ENCODE results near the gene ZBTB47. TPM values are rescaled to one million over a fixed set of nuclear protein-coding genes. Genes with fewer than 3 reads are reported as not detected.

ZBTB47 gene
- total and polyA plus RNA-seq, 10 of the 15 experiments (the other 5 are each of a cell fraction or from before 2014, with no cell fraction given), result 0.04 to 3.4 (median 1.0) TPM; not detected in 1

DNA sequence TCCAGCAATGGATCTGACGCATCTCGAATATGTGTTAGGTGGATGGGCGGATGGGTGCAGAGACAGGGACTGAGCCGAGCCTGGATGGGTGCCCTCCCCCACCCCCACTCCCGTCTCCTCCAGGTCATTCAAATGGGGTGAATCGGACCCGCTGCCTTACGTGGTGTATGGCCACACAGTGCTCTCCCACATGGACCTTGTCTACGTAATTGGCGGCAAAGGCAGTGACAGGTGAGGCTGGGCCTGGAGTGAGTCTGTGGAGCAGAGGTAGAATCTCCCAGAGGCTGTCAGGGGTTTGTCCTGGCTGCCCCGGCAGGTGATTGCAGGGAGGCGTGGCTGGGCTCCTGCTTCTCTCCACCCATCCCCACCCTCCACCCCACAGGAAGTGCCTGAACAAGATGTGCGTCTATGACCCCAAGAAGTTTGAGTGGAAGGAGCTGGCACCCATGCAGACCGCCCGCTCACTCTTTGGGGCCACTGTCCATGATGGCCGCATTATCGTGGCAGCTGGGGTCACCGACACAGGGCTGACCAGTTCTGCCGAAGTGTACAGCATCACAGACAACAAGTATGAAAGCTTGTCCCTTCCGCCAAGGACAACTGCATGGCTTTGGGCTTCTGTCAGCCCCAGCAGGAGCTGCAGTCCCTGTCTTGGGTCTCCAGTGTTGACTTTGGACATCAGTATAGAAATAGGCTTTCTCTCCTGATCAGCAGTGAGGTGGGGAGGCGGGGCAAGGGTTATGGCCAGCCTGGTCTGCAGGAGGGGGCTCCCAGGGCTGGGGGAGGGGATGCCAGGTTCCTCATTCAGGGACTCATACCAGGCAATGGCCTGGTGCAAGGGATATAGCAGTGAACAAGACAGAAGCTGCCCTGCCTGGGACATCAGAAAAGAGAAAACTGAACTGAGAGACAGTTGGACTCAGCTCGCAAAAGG, 35.3 kb downstream of the ZBTB47 start (continued):
- TF ChIP-seq ASH2L (IDR thresholded peaks at IDR 0.05; ENCODE audit: borderline replicate concordance, low read depth) (no peak), CHD4 (IDR thresholded peaks at IDR 0.05) (no peak)

DNA sequence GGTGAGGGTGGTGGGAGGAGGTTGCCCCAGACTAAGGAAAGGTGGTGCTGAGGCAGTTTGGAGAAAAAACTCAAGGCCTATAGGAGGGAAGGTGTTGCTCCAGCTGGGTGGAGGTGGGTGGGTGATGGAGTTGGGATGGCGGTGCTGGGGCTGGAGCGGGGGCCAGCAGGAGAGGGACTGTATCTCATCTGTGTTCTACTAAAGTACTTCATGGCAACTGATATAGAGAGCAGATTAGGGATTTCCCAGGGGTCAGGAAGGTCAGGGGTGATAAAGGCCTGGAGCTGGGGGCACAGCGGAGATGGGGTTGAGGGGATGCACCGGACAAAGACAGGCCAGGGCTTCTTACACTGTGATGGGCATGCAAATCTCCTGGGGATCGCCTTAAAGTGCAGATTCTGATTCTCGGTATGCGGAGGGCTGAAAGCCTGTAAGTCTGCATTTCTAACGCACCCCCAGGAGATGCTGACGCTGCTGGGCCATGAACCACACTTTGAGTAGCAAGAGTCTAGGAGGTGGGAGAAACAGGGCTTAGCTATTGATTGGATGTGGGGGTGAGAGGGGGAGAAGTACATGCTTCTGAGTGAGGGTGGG, 36.0 kb downstream of the ZBTB47 start:
- Histone ChIP-seq H3K4me2 (ENCODE audit: control insufficient read depth, insufficient read depth) (no peak overlapping the region), H3K79me2 (ENCODE audit: control insufficient read depth, insufficient read depth, low read length) (no peaks in the 10 kb centered on the region), H2AFZ (ENCODE audit: control insufficient read depth, low read depth, low read length) (no peak overlapping the region), H3K4me1 (ENCODE audit: control insufficient read depth, insufficient read depth, low read length) (no peaks in the 10 kb centered on the region), H3K27ac (ENCODE audit: control insufficient read depth, insufficient read depth) (no peak overlapping the region), H3K4me3 (no peak overlapping the region), H3K36me3 (ENCODE audit: control insufficient read depth in 2 of 2, insufficient read depth in 2 of 2, low read length in 1 of 2) (no peaks in the 10 kb centered on the region), H3K9me3 (replicated peaks; ENCODE audit: control insufficient read depth, insufficient read depth, low read length) (no peaks in the 10 kb centered on the region), H4K20me1 (ENCODE audit: control insufficient read depth, insufficient read depth) (no peaks in the 10 kb centered on the region), H3K9ac (ENCODE audit: control insufficient read depth, insufficient read depth, low read length) (no peak overlapping the region), H3K27me3 (replicated peaks in 1 of 2; ENCODE audit: control insufficient read depth in 2 of 2, insufficient read depth in 2 of 2, low read length in 1 of 2) (no peaks in the 10 kb centered on the region)
- CTCF ChIA-PET, result interaction anchor here (0.6 kb wide), 1 partner anchor 19 kb away, joined by 4 read pairs; no protein-coding TSS in a partner anchor
- WGBS (ENCODE audit: insufficient coverage, insufficient replicate concordance, low lambda C conversion rate, missing lambda C conversion rate), result 43% methylated on average over 9 of the region's 9 CpGs
- FAIRE-seq, result no peak
- POLR2A ChIA-PET, result no interaction called here
- no peak for ATAC-seq
- no peak for DNase-seq (ENCODE audit: low read depth, low spot score)
- intact Hi-C loops (cut with micrococcal nuclease; ENCODE audit: unreplicated experiment), result no loop called here
- SMC1A ChIA-PET (ENCODE audit: uncharacterized antibody, unreplicated experiment), result no interaction called here
- RAD21 ChIA-PET (ENCODE audit: unreplicated experiment), result no interaction called here
- no TSS peak for BruUV-seq (replicated peaks)
- in situ Hi-C loops (cut with MboI), result no loop called here
- TF ChIP-seq, protein P1, sequence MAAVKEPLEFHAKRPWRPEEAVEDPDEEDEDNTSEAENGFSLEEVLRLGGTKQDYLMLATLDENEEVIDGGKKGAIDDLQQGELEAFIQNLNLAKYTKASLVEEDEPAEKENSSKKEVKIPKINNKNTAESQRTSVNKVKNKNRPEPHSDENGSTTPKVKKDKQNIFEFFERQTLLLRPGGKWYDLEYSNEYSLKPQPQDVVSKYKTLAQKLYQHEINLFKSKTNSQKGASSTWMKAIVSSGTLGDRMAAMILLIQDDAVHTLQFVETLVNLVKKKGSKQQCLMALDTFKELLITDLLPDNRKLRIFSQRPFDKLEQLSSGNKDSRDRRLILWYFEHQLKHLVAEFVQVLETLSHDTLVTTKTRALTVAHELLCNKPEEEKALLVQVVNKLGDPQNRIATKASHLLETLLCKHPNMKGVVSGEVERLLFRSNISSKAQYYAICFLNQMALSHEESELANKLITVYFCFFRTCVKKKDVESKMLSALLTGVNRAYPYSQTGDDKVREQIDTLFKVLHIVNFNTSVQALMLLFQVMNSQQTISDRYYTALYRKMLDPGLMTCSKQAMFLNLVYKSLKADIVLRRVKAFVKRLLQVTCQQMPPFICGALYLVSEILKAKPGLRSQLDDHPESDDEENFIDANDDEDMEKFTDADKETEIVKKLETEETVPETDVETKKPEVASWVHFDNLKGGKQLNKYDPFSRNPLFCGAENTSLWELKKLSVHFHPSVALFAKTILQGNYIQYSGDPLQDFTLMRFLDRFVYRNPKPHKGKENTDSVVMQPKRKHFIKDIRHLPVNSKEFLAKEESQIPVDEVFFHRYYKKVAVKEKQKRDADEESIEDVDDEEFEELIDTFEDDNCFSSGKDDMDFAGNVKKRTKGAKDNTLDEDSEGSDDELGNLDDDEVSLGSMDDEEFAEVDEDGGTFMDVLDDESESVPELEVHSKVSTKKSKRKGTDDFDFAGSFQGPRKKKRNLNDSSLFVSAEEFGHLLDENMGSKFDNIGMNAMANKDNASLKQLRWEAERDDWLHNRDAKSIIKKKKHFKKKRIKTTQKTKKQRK (IDR thresholded peaks at IDR 0.05; ENCODE audit: low read depth, low read length), result no peak
- TF ChIP-seq TARDBP (IDR thresholded peaks at IDR 0.05; ENCODE audit: borderline replicate concordance) (no peak), SMAD1 (IDR thresholded peaks at IDR 0.05; ENCODE audit: low read depth, partially characterized antibody) (no peak), ASH2L (IDR thresholded peaks at IDR 0.05; ENCODE audit: borderline replicate concordance, low read depth) (no peak), SUZ12 (IDR thresholded peaks at IDR 0.05; ENCODE audit: unreplicated experiment) (no peak), SUPT20H (IDR thresholded peaks at IDR 0.05; ENCODE audit: borderline replicate concordance, control insufficient read depth, low read depth, low read length) (no peak), FOXM1 (IDR thresholded peaks at IDR 0.05; ENCODE audit: low read depth, low read length) (no peak), ZBED1 (IDR thresholded peaks at IDR 0.05; ENCODE audit: borderline replicate concordance) (no peak), ATF7 (IDR thresholded peaks at IDR 0.05; ENCODE audit: low read depth) (no peak), CHD2 (IDR thresholded peaks at IDR 0.05; ENCODE audit: borderline replicate concordance, low read depth, low read length) (no peak)
- TF ChIP-seq, protein P2, sequence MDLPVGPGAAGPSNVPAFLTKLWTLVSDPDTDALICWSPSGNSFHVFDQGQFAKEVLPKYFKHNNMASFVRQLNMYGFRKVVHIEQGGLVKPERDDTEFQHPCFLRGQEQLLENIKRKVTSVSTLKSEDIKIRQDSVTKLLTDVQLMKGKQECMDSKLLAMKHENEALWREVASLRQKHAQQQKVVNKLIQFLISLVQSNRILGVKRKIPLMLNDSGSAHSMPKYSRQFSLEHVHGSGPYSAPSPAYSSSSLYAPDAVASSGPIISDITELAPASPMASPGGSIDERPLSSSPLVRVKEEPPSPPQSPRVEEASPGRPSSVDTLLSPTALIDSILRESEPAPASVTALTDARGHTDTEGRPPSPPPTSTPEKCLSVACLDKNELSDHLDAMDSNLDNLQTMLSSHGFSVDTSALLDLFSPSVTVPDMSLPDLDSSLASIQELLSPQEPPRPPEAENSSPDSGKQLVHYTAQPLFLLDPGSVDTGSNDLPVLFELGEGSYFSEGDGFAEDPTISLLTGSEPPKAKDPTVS (IDR thresholded peaks at IDR 0.05; ENCODE audit: low read depth, low read length), result no peak
- TF ChIP-seq, protein P3, sequence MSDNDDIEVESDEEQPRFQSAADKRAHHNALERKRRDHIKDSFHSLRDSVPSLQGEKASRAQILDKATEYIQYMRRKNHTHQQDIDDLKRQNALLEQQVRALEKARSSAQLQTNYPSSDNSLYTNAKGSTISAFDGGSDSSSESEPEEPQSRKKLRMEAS (IDR thresholded peaks at IDR 0.05; ENCODE audit: low read depth, low read length), result no peak
- TF ChIP-seq, protein P4, sequence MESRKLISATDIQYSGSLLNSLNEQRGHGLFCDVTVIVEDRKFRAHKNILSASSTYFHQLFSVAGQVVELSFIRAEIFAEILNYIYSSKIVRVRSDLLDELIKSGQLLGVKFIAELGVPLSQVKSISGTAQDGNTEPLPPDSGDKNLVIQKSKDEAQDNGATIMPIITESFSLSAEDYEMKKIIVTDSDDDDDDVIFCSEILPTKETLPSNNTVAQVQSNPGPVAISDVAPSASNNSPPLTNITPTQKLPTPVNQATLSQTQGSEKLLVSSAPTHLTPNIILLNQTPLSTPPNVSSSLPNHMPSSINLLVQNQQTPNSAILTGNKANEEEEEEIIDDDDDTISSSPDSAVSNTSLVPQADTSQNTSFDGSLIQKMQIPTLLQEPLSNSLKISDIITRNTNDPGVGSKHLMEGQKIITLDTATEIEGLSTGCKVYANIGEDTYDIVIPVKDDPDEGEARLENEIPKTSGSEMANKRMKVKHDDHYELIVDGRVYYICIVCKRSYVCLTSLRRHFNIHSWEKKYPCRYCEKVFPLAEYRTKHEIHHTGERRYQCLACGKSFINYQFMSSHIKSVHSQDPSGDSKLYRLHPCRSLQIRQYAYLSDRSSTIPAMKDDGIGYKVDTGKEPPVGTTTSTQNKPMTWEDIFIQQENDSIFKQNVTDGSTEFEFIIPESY (IDR thresholded peaks at IDR 0.05), result no peak

Measured in GM12878 (cell line).